B cell (primary cell): ENCODE data around the gene HOGA1.
"Not testable (repeated sequence)": the region's sequence is repeated elsewhere in the genome, so short reads cannot be mapped to it uniquely, and the experiment has no call there.

Experiments
- EZH2 ChIP-seq: IDR thresholded peaks from 2 replicates; pipeline ENCODE4 v1.6.1; 2012; ENCODE audit warnings: borderline replicate concordance, low read depth, mild to moderate bottlenecking, moderate library complexity, low read length; ENCODE audit not compliant: insufficient read depth, poor library complexity, severe bottlenecking
- TF ChIP-seq, protein P1 (sequence below): fragments of 200-600 bp; IDR thresholded peaks from one replicate; pipeline ENCODE4 v1.8.0; 2022; ENCODE audit warnings: antibody characterized with exemption, mild to moderate bottlenecking

DNA sequence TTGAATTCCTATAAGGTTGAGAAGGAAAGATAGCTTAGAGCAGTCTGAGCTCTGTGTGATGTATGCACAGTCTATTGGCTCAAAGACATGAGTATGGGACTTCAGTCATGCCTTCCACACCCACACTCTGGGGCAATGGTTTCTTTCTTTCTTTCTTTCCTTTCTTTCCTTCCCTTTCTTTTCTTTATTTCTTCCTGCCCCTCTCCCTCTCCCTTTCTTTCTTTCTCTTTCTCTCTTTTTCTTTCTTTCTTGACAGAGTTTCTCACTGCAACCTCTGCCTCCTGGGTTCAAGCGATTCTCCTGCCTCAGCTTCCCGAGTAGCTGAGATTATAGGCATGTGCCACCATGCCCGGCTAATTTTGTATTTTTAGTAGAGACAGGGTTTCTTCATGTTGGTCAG is 54.9 kb downstream of the HOGA1 start:
- TF ChIP-seq, protein P1, sequence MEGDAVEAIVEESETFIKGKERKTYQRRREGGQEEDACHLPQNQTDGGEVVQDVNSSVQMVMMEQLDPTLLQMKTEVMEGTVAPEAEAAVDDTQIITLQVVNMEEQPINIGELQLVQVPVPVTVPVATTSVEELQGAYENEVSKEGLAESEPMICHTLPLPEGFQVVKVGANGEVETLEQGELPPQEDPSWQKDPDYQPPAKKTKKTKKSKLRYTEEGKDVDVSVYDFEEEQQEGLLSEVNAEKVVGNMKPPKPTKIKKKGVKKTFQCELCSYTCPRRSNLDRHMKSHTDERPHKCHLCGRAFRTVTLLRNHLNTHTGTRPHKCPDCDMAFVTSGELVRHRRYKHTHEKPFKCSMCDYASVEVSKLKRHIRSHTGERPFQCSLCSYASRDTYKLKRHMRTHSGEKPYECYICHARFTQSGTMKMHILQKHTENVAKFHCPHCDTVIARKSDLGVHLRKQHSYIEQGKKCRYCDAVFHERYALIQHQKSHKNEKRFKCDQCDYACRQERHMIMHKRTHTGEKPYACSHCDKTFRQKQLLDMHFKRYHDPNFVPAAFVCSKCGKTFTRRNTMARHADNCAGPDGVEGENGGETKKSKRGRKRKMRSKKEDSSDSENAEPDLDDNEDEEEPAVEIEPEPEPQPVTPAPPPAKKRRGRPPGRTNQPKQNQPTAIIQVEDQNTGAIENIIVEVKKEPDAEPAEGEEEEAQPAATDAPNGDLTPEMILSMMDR, result not testable (repeated sequence)
- not testable (repeated sequence) for TF ChIP-seq EZH2
